ENCODE results near the gene RCAN2. TPM values are rescaled to one million over a fixed set of nuclear protein-coding genes. Genes with fewer than 3 reads are reported as not detected.

The RCAN2 gene
- total RNA-seq, 1 experiment from 2014 or later: 0.13 TPM

DNA sequence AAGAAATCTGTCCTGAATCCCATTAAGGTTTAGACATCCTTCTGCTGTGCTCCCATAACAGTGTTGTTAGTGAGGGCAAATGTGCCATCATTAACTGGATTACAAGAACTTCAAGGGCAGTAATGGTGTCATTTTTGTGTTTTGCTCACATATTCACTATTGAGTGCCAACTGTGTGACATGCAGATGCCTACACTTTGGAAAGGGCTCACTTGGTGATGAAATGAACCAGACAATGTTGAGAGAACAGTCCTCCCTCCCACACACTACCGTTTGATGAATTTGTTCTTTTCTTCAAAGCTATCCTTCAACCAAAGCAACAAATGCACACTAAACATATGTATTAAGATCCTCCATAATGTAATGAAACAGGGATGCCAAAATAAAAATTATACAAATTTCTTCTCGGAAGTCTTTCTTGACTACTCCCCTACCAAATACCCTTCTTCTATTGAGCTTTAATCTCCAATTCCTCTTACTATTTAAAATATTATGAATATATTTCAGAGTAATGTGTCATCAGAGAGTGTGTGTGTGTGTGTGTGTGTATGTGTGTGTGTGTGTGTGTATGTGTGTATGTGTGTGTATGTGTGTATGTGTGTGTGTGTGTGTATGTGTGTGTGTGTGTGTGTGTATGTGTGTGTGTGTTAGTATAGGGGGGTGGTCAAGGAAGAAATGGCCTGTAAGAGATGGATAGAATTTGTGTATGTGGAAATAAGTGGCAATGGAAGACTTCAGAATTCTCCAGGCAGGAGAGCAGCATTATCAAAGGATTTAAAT lies 228.1 kb downstream of the RCAN2 start:
- DNase-seq (ENCODE audit: low read depth): no peak

- DNase-seq (ENCODE audit: low read depth): no peak
Observed at GRCh38 chr6:46258249-46258648, 233.0 kb downstream of the RCAN2 start.

- DNase-seq (ENCODE audit: low read depth): no peak
Observed at GRCh38 chr6:46255528-46255927, 235.7 kb downstream of the RCAN2 start.

DNA sequence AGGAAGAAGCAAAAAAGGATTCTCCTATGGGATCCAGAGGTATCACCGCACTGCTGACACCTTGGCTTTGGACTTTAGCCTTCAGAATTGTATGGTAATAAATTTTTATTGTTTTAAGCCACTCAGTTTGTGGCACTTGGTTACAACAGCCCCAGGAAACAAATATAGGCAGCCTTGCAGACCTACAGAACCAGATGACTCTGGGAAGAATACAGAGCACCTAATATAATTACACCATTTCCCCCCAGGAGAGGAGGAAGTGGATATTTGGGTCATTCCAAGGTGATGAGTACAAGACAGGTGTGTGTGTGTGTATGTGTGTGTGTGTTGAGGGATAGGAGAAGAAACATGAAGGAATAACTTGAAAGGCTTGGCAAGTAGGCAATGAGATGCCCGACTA lies 236.3 kb downstream of the RCAN2 start:
- no peak for DNase-seq (ENCODE audit: low read depth)

- no peak for DNase-seq (ENCODE audit: low read depth)
Observed at GRCh38 chr6:46254331-46254730, 236.9 kb downstream of the RCAN2 start.

- DNase-seq (ENCODE audit: low read depth): no peak
Observed at GRCh38 chr6:46251583-46252339, 239.5 kb downstream of the RCAN2 start.

GRCh38 chr6:46248143-46248542 lies 243.1 kb downstream of the RCAN2 start:
- DNase-seq (ENCODE audit: low read depth): no peak

DNA sequence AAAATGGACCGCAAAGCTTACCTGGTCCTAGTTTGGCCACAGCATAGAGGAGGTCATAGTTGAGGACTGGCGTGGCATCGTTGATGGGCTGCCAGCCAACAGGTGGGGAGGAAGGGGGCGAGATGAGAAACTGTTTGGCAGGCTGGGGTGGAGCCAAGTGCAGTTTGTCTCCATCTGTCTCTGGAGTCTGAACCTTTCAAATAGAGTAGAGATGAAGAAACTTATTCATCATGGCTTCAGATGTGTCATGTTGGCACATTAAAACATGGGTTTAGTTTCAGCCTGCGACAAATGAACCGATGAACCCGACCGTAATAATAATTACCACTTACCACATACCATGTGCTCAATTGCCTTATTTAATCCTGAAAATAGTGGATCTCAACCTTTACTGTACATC lies 244.5 kb downstream of the RCAN2 start:
- no peak for DNase-seq (ENCODE audit: low read depth)

GRCh38 chr6:46246081-46246480 lies 245.2 kb downstream of the RCAN2 start:
- DNase-seq (ENCODE audit: low read depth): no peak

GRCh38 chr6:46244670-46245069 lies 246.6 kb downstream of the RCAN2 start:
- DNase-seq (ENCODE audit: low read depth): no peak

DNA sequence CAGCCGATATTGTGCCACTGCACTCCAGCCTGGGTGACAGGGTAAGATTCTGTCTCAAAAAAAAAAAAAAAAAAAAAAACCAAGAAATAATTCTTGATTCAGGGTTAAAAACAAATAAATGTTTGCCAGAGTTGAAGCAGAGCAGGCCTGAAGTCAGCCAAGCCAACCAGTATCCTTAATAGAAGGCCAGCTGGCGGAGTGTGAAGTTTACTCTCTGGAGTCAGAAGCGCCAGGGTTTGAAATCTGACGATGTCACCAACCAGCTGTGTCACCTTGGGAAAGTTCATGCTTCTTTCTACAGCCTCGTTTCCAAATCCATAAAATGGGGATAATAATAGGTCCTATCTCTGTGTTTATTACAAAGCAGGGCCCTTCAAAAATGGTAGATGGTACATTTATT lies 247.5 kb downstream of the RCAN2 start:
- no peak for DNase-seq (ENCODE audit: low read depth)

GRCh38 chr6:46242921-46243320 lies 248.3 kb downstream of the RCAN2 start:
- DNase-seq (ENCODE audit: low read depth): no peak

- DNase-seq (ENCODE audit: low read depth): no peak
Observed at GRCh38 chr6:46240866-46241565, 250.2 kb downstream of the RCAN2 start.

GRCh38 chr6:46236752-46237151 lies 254.5 kb downstream of the RCAN2 start:
- DNase-seq (ENCODE audit: low read depth): no peak

- no peak for DNase-seq (ENCODE audit: low read depth)
Observed at GRCh38 chr6:46235242-46235641, 256.0 kb downstream of the RCAN2 start.

- DNase-seq (ENCODE audit: low read depth): no peak
Observed at GRCh38 chr6:46234700-46235099, 256.5 kb downstream of the RCAN2 start.

- DNase-seq (ENCODE audit: low read depth): no peak
Observed at GRCh38 chr6:46234156-46234556, 257.1 kb downstream of the RCAN2 start.

- no peak for DNase-seq (ENCODE audit: low read depth)
Observed at GRCh38 chr6:46233129-46233528, 258.1 kb downstream of the RCAN2 start.

DNA sequence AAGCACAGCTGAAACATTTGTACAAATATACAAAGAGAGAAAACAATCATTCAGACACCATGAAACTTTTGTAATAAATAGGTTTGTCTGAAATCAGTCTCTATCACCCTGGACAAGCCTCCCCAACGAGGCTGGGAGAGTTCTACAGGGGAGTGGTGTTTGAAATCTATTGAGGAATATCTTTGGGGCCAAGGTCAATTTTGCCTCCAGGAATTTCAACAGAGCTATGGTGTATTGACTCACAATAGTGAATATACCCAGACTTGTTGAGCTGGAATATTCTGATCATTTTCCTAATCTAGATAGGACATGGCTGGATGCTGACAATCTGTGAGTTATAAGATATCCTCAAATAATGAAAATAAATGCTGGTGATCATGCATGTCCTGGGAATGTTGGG lies 269.0 kb downstream of the RCAN2 start:
- no peak for DNase-seq (ENCODE audit: low read depth)

DNA sequence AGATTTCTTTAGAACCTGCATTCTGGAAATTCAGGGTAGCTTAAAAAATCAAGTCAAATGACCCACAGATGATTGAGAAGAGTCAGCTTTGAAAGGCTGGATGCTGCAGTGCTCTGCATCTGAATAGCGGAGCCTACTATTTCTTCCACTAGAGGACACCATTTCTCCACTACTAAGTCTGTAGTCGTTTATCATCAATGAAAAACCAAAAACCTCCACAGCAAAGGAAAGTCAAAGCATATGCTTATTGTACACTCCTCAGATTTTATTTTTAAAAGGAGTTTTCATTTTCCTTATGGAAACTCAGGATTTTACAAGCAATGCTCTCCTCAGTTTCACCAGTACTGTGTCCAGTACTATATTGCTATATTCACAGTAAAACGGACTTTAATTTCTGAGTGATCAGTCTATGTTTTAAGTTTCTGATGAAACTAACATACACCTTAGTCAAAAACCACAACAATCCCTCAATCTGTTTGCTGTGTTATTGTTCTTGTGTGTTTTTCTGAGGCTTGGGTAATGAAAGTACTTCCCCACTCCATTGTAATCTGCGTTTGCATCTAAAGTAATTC lies 269.9 kb downstream of the RCAN2 start:
- peak; percentile 21 for DNase-seq (ENCODE audit: low read depth)

DNA sequence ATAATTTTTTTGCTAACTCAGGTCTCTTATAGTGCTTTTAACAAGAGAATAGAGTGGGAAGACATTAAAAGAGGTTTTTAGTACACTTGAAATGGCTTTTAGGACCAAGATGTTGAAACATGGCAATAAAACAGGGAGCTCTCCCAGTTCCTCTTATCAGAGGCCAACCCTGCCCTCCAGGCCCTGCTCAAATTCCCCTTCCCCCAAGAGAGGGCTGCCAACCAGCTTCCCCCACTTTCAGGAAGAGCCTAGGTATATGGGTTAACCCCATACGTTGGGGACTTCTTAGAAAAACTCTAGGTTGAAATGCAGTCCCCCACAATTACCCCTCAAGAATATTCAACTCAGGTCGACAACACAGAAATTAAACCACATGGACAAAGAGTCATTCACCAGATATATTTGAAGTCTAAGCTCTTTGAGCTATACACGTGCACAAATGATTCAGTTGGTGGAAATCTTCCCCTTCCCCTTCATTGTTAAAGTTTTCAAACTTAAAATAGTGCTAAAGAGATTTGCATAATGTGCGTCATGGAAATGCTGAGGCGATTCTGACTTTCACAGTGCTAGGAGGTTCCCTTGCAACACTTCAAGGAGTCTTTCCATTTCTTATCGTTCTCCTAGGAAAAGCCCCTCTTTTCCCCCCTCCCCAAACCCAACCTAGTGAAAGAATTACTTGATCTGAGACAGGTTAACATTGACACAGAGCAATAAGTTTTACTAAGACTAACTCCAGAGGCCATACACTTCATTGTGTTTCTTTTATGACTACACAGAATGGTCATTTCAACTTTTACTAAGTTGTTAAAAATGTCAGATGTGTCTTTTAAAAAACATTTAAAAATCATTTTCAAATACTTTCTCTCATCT lies 270.7 kb downstream of the RCAN2 start:
- DNase-seq (ENCODE audit: low read depth): no peak

All from HT1080 (cell line).